ENCODE results near the gene DHFR.

- TF ChIP-seq, protein P1, sequence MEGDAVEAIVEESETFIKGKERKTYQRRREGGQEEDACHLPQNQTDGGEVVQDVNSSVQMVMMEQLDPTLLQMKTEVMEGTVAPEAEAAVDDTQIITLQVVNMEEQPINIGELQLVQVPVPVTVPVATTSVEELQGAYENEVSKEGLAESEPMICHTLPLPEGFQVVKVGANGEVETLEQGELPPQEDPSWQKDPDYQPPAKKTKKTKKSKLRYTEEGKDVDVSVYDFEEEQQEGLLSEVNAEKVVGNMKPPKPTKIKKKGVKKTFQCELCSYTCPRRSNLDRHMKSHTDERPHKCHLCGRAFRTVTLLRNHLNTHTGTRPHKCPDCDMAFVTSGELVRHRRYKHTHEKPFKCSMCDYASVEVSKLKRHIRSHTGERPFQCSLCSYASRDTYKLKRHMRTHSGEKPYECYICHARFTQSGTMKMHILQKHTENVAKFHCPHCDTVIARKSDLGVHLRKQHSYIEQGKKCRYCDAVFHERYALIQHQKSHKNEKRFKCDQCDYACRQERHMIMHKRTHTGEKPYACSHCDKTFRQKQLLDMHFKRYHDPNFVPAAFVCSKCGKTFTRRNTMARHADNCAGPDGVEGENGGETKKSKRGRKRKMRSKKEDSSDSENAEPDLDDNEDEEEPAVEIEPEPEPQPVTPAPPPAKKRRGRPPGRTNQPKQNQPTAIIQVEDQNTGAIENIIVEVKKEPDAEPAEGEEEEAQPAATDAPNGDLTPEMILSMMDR (IDR thresholded peaks at IDR 0.05; ENCODE audit: low read depth, low read length, poor library complexity, severe bottlenecking), result no peak
- no peak for TF ChIP-seq EZH2phosphoT487 (IDR thresholded peaks at IDR 0.05; ENCODE audit: borderline replicate concordance, low read length)
Measured at GRCh38 chr5:80592761-80593160, 62.0 kb downstream of the DHFR start.

All from DOHH2 (cell line).